GM12878 (cell line): ENCODE data around the gene MICAL3. TPM values are rescaled to one million over a fixed set of nuclear protein-coding genes. Genes with fewer than 3 reads are reported as not detected.

Experiments
- ATAC-seq: fragments of 200-7000 bp; cut with Tn5 transposase; 3 replicates; pipeline ENCODE4 v1.9.1; 2020; ENCODE audit warnings: mild to moderate bottlenecking, moderate library complexity
- BruUV-seq: library from RNA; stranded (reverse); fragments of 400-500 nt; replicated peaks from 2 replicates; lab custom pipeline; 2021; lab: Mats Ljungman, UMichigan
- CTCF ChIA-PET: fragments of 300-600 bp; sonication (Branson Sonifier 250); formaldehyde crosslinking; extraction: SDS; loops from one replicate; lab custom pipeline; 2021; ENCODE audit warnings: inconsistent platforms; lab: Yijun Ruan, JAX
- POLR2A ChIA-PET: fragments of 350-600 bp; formaldehyde crosslinking; extraction: SDS; loops from one replicate; lab custom pipeline; 2021; ENCODE audit warnings: inconsistent platforms; lab: Charles Lee
- RAD21 ChIA-PET: fragments of 300-600 bp; sonication (Branson Sonifier 250); formaldehyde crosslinking; loops from one replicate; lab custom pipeline; 2023; ENCODE audit warnings: antibody characterized with exemption; ENCODE audit not compliant: unreplicated experiment; lab: Charles Lee
- SMC1A ChIA-PET: fragments of 300-600 bp; sonication (Branson Sonifier 250); formaldehyde crosslinking; loops from one replicate; lab custom pipeline; 2023; ENCODE audit not compliant: unreplicated experiment, uncharacterized antibody; lab: Charles Lee
- DNase-seq: peaks from one replicate; pipeline ENCODE4 v3.0.0-alpha.2; 2011; ENCODE audit warnings: low read depth, low spot score
- FAIRE-seq: peaks from 3 replicates; lab custom pipeline; 2011; peaks lifted over from hg19 to GRCh38; lab: Jason Lieb, UNC
- H2AFZ ChIP-seq: 2 replicates; pipeline ENCODE4 v1.6.0; 2011; ENCODE audit warnings: low read depth, low read length, control low read depth; ENCODE audit not compliant: control insufficient read depth
- H3K27ac ChIP-seq: 2 replicates; pipeline ENCODE4 v1.5.1; 2011; ENCODE audit warnings: control low read depth; ENCODE audit not compliant: control insufficient read depth, insufficient read depth
- H3K27me3 ChIP-seq, 2 experiments: replicated peaks in 1 of 2; 2 replicates each; pipeline versions ENCODE4 v1.6.0 to v1.6.1; 2011; ENCODE audit warnings: low read length in 1 of 2; ENCODE audit not compliant: control insufficient read depth in 2 of 2, insufficient read depth in 2 of 2
- H3K36me3 ChIP-seq, 2 experiments: 2 replicates each; pipeline ENCODE4 v1.5.1; 2011; ENCODE audit warnings: low read length in 1 of 2; ENCODE audit not compliant: control insufficient read depth in 2 of 2, insufficient read depth in 2 of 2
- H3K4me1 ChIP-seq: 2 replicates; pipeline ENCODE4 v1.6.1; 2011; ENCODE audit warnings: mild to moderate bottlenecking, low read length, moderate library complexity, mixed read lengths; ENCODE audit not compliant: control insufficient read depth, insufficient read depth
- H3K4me2 ChIP-seq: 2 replicates; pipeline ENCODE4 v1.6.0; 2011; ENCODE audit warnings: control low read depth; ENCODE audit not compliant: control insufficient read depth, insufficient read depth
- H3K4me3 ChIP-seq: fragments of 200-600 bp; sonication (generic); 2 replicates; pipeline ENCODE4 v1.5.1; 2016
- H3K79me2 ChIP-seq: 2 replicates; pipeline ENCODE4 v1.6.0; 2011; ENCODE audit warnings: low read length; ENCODE audit not compliant: control insufficient read depth, insufficient read depth
- H3K9ac ChIP-seq: 2 replicates; pipeline ENCODE4 v1.8.0; 2011; ENCODE audit warnings: low read length, control low read depth, mixed read lengths; ENCODE audit not compliant: control insufficient read depth, insufficient read depth
- H3K9me3 ChIP-seq: replicated peaks from 3 replicates; pipeline ENCODE4 v1.5.1; 2011; ENCODE audit warnings: mild to moderate bottlenecking, low read length; ENCODE audit not compliant: control insufficient read depth, insufficient read depth
- H4K20me1 ChIP-seq: 2 replicates; pipeline ENCODE4 v1.6.0; 2011; ENCODE audit not compliant: control insufficient read depth, insufficient read depth
- BCL11A ChIP-seq: IDR thresholded peaks from 2 replicates; pipeline ENCODE4 v1.6.1; 2011; ENCODE audit warnings: low read depth, low read length
- BRCA1 ChIP-seq: IDR thresholded peaks from 2 replicates; pipeline ENCODE4 v1.6.1; 2011; ENCODE audit warnings: low read depth, low read length, improper control_type of control experiment
- CREM ChIP-seq: IDR thresholded peaks from 2 replicates; pipeline ENCODE4 v1.6.1; 2014; ENCODE audit warnings: antibody characterized with exemption, low read depth
- E2F4 ChIP-seq: IDR thresholded peaks from 2 replicates; pipeline ENCODE4 v1.6.1; 2012; ENCODE audit warnings: low read depth, low read length, improper control_type of control experiment
- FOXM1 ChIP-seq: IDR thresholded peaks from 2 replicates; pipeline ENCODE4 v1.6.1; 2012; ENCODE audit warnings: low read depth, mild to moderate bottlenecking, inconsistent platforms, low read length, moderate library complexity
- GATAD2B ChIP-seq: fragments of 450-650 bp; conservative IDR thresholded peaks from 2 replicates; pipeline ENCODE4 v1.6.1; 2017; ENCODE audit warnings: low read depth, mild to moderate bottlenecking, moderate library complexity
- HCFC1 ChIP-seq: fragments of 150-350 bp; IDR thresholded peaks from 2 replicates; pipeline ENCODE4 v1.6.1; 2014; ENCODE audit warnings: low read length
- IRF4 ChIP-seq: IDR thresholded peaks from 2 replicates; pipeline ENCODE4 v1.6.1; 2011; ENCODE audit warnings: low read depth, low read length
- JUND ChIP-seq: IDR thresholded peaks from 2 replicates; pipeline ENCODE4 v1.6.1; 2012; ENCODE audit warnings: low read depth, mild to moderate bottlenecking, low read length, improper control_type of control experiment, moderate library complexity
- KAT2A ChIP-seq: conservative IDR thresholded peaks from 2 replicates; pipeline ENCODE4 v1.6.1; 2011; ENCODE audit warnings: low read depth, low read length; ENCODE audit not compliant: control insufficient read depth
- RAD21 ChIP-seq: IDR thresholded peaks from 2 replicates; pipeline ENCODE4 v1.6.1; 2011; ENCODE audit warnings: mild to moderate bottlenecking, low read depth, low read length, moderate library complexity; ENCODE audit not compliant: insufficient read depth
- RELA ChIP-seq: fragments of 450-650 bp; IDR thresholded peaks from 2 replicates; pipeline ENCODE4 v1.8.0; 2014; ENCODE audit warnings: borderline replicate concordance; ENCODE audit not compliant: partially characterized antibody
- SRF ChIP-seq, 2 experiments: IDR thresholded peaks; 2 replicates each; pipeline ENCODE4 v1.6.1; 2011; ENCODE audit warnings: low read depth in 2 of 2, low read length in 2 of 2, mild to moderate bottlenecking in 1 of 2, moderate library complexity in 1 of 2
- SUZ12 ChIP-seq: fragments of 200-600 bp; sonication (generic); IDR thresholded peaks from one replicate; pipeline ENCODE4 v1.6.1; 2018; ENCODE audit warnings: antibody characterized with exemption, mild to moderate bottlenecking; ENCODE audit not compliant: unreplicated experiment
- TCF7 ChIP-seq: IDR thresholded peaks from 2 replicates; pipeline ENCODE4 v1.6.1; 2014; ENCODE audit warnings: antibody characterized with exemption, borderline replicate concordance
- ZBTB33 ChIP-seq: fragments of 450-650 bp; IDR thresholded peaks from 2 replicates; pipeline ENCODE4 v1.6.1; 2017; ENCODE audit warnings: mild to moderate bottlenecking
- ZNF217 ChIP-seq: fragments of 450-650 bp; IDR thresholded peaks from 2 replicates; pipeline ENCODE4 v1.6.1; 2017; ENCODE audit warnings: antibody characterized with exemption, mild to moderate bottlenecking
- WGBS: methylation state at CpG from one replicate; pipeline ENCODE4 v1.1.6; 2016; ENCODE audit warnings: low lambda C conversion rate; ENCODE audit not compliant: insufficient replicate concordance, insufficient coverage; ENCODE audit errors: missing lambda C conversion rate; 5-methylcytosine and 5-hydroxymethylcytosine counted together
- in situ Hi-C: fragments of 300-500 bp; cut with MboI; formaldehyde crosslinking; loops from 9 replicates; pipeline ENCODE4 v1.14.3; 2018; ENCODE audit warnings: mixed read lengths
- intact Hi-C: fragments of 100-400 bp; cut with micrococcal nuclease; formaldehyde crosslinking; loops from one replicate; pipeline ENCODE4 v1.14.2; 2022; ENCODE audit not compliant: unreplicated experiment
- polyA plus RNA-seq, 11 experiments: library from polyadenylated mRNA; depleted of rRNA in 4 of 11; unstranded in 6 of 11; stranded (reverse) in 5 of 11; fragments of >200 nt; fragmentation: Nextera tagmentation in 4 of 11; fragmentation: Illumina TruSeq in 1 of 11; extraction: Ambion mirVana in 4 of 11; extraction: Trizol in 1 of 11; gene quantifications; 1 replicate in 1 of 11; 2 replicates in 10 of 11; pipeline versions ENCODE4 v1.2.1 to v1.2.3, GENCODE V29; 2011 to 2016; ENCODE audit warnings: inconsistent platforms in 2 of 11, missing spikeins in 2 of 11, low read depth in 1 of 11
- total RNA-seq, 4 experiments: library from RNA; depleted of rRNA in 3 of 4; stranded (reverse); fragments of >200 nt in 3 of 4; fragmentation: Illumina TruSeq in 1 of 4; extraction: Trizol in 1 of 4; gene quantifications; 2 replicates each; pipeline versions ENCODE4 v1.2.1 to v1.2.3, GENCODE V29; 2013 to 2021

The MICAL3 gene
- total and polyA plus RNA-seq, 10 of the 15 experiments (the other 5 are each of a cell fraction or from before 2014, with no cell fraction given): 2.6 to 92.2 (median 24.0) TPM

GRCh38 chr22:17951315-17951714 is 73.0 kb downstream of the MICAL3 start:
- H3K9me3 ChIP-seq: no peaks in the 10 kb centered on the region
- CTCF ChIA-PET: interaction anchor here (0.6 kb wide), 1 partner anchor 778 kb away, joined by 3 read pairs; no protein-coding TSS in a partner anchor
- no peak overlapping the region for H3K4me2 ChIP-seq
- peaks cover 0 to 8% of the 10 kb centered on the region in 2 experiments; a peak in 2 of 4 replicates for H3K36me3 ChIP-seq
- WGBS: 55% methylated on average over 5 of the region's 5 CpGs
- H4K20me1 ChIP-seq: 0 out of 2 replicates have a peak, but pooled peaks cover 2% of the 10 kb centered on the region
- intact Hi-C loops: no loop called here
- POLR2A ChIA-PET: no interaction called here
- BruUV-seq: no TSS peak
- DNase-seq (no peak), FAIRE-seq (no peak), ATAC-seq (no peak)
- H3K4me1 ChIP-seq: peaks cover 14% of the 10 kb centered on the region
- no peak overlapping the region for H3K4me3 ChIP-seq
- H3K27ac ChIP-seq: no peak overlapping the region
- H3K79me2 ChIP-seq: peaks cover 3% of the 10 kb centered on the region; the same call in 1 of the 2 replicates
- SMC1A ChIA-PET: no interaction called here
- H3K9ac ChIP-seq: no peak overlapping the region
- no peak overlapping the region for H2AFZ ChIP-seq
- no peaks in the 10 kb centered on the region for H3K27me3 ChIP-seq
- RAD21 ChIA-PET: no interaction called here
- TF ChIP-seq KAT2A: no peak
- in situ Hi-C loops: no loop called here

- in situ Hi-C loops: no loop called here
- Histone ChIP-seq H3K9me3 (no peaks in the 10 kb centered on the region), H3K79me2 (peaks cover 6% of the 10 kb centered on the region), H3K9ac (no peak overlapping the region), H2AFZ (no peak overlapping the region), H3K4me3 (no peak overlapping the region), H3K27ac (no peak overlapping the region), H3K27me3 (no peaks in the 10 kb centered on the region), H3K4me2 (no peak overlapping the region), H3K36me3 (peaks cover 0 to 8% of the 10 kb centered on the region in 2 experiments; a peak in 2 of 4 replicates), H4K20me1 (0 out of 2 replicates have a peak, but pooled peaks cover 2% of the 10 kb centered on the region), H3K4me1 (peaks cover 20% of the 10 kb centered on the region)
- ChIA-PET SMC1A (no interaction called here), POLR2A (no interaction called here), RAD21 (no interaction called here), CTCF (interaction anchor here (0.6 kb wide), 1 partner anchor 777 kb away, joined by 3 read pairs; no protein-coding TSS in a partner anchor)
- ATAC-seq (no peak), DNase-seq (no peak), FAIRE-seq (no peak)
- WGBS: 82% methylated on average over 9 of the region's 10 CpGs
- no TSS peak for BruUV-seq
- intact Hi-C loops: no loop called here
- TF ChIP-seq BCL11A: no peak
- TF ChIP-seq ZNF217: no peak
- TF ChIP-seq FOXM1: no peak
- TF ChIP-seq BRCA1: no peak
- TF ChIP-seq JUND: no peak
- no peak for TF ChIP-seq ZBTB33
- TF ChIP-seq HCFC1: no peak
- no peak for TF ChIP-seq GATAD2B
- no peak for TF ChIP-seq RELA
- no peak for TF ChIP-seq SUZ12
- TF ChIP-seq IRF4: no peak
- TF ChIP-seq SRF (IDR thresholded peaks at IDR 0.05; ENCODE audit: low read depth in 2 of 2, low read length in 2 of 2): no peak
- TF ChIP-seq E2F4: no peak
- TF ChIP-seq RAD21: no peak
- TF ChIP-seq CREM: no peak
- TF ChIP-seq TCF7: no peak
Measured at GRCh38 chr22:17950651-17951214, 73.6 kb downstream of the MICAL3 start.
